Sciatic nerve (tissue), 2 donors: Measurements from ENCODE around the gene NT5M. TPM values are rescaled to one million over a fixed set of nuclear protein-coding genes. Genes with fewer than 3 reads are reported as not detected.
"Not testable (repeated sequence)": the region's sequence is repeated elsewhere in the genome, so short reads cannot be mapped to it uniquely, and the experiment has no call there.

Experiments used
- ATAC-seq: fragments of 200-7000 bp; cut with Tn5 transposase; one replicate; pipeline ENCODE4 v1.9.1; 2020; ENCODE audit warnings: mild to moderate bottlenecking, moderate library complexity
- DNase-seq: peaks from one replicate; pipeline ENCODE4 v3.0.0-alpha.2; 2020; ENCODE audit warnings: low spot score
- intact Hi-C: fragments of 100-400 bp; cut with DNase I; formaldehyde crosslinking; loops from one replicate; pipeline ENCODE4 v1.14.2; 2022
- total RNA-seq: library from RNA; stranded (reverse); fragmentation: NEBNext Ultra II Directional; extraction: Animal tissue kit (Norgen Biotek cat#: 25700); gene quantifications from one replicate; pipeline ENCODE4 v1.2.1, GENCODE V29; 2021
- donor health status: DM: no; HTN: no; CAD: no.
- donor health status: DM: no; HTN: no; CAD: no.

Gene NT5M
- total RNA-seq, 1 donor from 2014 or later, result 3.9 TPM

- DNase-seq, intact Hi-C loops, ATAC-seq: not testable (repeated sequence)
Measured at GRCh38 chr17:17383431-17384290, 80.5 kb downstream of the NT5M start.

DNA sequence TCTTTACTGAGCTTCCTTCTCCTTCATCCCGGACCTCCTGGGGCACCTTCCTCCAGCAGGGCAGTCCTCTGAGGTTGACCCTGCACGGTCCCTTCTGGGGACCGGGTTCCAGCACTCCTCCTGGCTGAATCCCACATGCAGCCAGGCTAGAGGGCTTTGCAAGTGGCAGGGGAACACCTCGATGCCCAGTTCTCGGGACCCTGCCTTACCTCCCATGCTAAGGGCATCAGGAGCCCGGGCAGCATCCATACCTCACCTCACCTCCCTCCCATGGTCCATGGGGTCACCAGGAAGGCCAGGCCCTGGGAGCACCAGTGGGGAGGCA, 81.1 kb downstream of the NT5M start:
- intact Hi-C loops, result no loop called here
- ATAC-seq (no peak), DNase-seq (no peak)

DNA sequence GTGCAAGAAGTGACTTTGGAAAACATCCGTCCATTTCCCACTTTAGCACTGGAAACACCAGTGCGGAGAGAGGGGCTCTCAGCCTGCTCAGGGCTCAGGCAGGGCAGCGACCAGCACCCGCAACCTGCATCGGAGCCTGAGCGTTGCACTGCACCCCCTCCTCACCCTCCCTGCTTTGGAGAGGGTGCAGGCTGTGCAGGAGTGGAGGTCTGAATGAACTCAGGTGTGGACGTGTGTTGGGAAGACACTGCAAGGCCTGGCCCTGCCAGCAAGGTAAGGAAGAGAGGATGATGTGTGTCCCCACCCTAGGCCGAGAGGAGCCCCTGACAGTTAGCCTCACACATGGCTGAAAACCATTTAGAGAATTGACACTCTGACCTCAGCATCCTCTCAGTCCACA, 81.8 kb downstream of the NT5M start:
- ATAC-seq (no peak), DNase-seq (no peak)
- intact Hi-C loops, result no loop called here

GRCh38 chr17:17385491-17385890, 82.3 kb downstream of the NT5M start:
- ATAC-seq, result no peak
- DNase-seq, result no peak
- intact Hi-C loops, result no loop called here

- DNase-seq, result no peak
- intact Hi-C loops, result no loop called here
- ATAC-seq, result no peak
Measured at GRCh38 chr17:17386094-17386800, 83.1 kb downstream of the NT5M start.

DNA sequence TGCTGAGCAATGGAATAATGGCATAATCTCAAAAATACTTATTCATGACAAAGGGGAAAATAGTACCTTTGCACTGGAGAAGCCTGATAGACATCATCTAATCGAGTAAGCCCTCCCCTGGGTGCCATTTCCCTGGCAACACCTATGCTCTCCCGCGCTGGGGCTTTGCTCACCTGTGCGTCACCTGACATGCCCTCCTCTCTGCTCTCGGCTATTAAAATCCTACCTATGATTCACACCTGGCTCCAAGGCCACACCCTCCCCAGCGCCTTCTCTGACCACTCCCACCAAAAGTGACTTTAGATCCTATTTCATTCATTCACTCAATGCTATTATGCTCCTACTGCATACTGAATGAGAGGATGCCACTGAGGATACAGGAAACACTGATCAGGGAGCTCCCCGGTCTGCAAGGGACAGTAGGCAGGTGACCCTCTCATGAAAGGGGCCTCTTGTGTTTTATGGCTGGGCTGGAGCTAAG, 83.9 kb downstream of the NT5M start:
- intact Hi-C loops, result no loop called here
- ATAC-seq (no peak), DNase-seq (no peak)

DNA sequence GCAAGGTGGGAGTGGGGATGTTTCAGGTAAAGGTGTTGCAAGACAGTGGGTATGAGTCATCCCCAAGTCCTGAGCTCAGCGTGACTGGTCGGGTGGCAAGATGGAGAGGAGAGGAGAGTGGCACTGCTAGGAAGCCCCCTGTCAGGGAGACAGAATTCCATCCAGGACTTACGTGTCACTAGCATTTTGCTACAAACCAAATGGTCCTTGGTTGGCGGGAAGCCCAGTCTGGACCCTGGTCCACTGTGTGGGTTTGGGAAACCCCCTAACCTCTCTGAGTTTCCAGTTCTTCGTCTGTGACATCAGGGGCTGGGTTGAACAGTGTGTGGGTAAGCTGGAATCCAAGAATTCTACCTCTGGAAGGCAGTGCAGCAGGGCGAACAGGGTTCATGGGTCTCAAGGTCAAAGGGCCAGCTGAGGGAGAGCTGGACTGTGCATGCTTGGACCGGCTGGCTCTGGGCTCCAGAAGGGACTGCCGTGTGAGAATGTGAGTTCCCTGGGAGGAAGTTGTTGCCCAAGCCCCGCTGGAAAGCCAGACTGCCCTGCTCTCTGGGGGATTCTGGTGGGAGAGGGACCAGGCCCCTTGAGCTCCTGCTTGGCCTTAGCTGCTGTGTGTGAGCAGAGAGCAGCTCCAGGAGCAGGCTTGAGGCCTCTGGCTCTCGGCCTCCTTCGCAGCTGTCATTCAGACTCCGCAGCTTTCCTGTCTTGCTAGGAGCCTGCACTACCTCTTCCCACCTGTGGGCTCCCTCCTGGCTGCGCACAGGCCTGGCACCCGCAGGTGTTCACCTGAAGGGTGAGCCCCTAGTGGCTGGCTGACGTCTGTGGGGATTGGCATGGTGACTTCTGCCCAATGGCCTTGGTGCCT, 84.6 kb downstream of the NT5M start:
- no peak for ATAC-seq
- intact Hi-C loops, result no loop called here
- no peak for DNase-seq

DNA sequence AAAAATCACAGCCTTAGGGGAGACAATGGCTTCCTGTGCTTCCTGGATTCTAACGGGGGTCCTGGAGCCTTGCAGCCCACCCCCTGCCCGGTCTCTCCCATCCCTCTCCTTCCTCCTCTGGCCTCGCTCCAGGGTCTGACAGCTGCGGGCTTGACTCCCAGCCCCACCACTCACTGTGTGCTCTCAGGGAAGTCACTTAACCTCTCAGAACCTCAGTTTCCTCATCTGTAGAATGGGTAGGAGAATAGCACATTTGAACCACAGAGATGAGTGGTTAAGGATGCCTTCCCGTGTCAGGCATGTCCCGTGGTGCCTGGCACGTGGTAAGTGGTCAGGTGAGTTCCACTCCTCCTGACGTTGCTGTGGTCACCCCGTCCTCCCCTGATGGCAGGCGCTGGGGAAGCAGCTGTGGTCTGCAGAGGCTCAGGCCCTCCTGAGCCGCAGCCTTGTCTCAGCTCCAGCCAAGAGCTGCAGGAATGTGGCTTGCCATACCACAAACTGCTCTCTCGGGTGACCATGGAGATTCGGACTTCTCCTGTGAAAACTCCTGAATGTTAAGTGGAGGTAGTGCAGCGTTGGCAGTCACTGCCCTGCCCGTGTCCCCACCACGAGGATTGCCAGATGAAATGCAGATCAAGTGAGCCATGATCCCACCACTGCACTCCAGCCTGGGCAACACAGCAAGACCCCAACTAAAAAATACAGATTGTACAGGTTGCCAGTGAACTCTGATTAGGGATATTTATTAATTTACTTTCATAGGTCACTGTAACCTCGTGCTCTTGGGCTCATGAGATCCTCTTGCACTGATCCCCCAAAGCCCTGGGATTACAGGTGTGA, 85.7 kb downstream of the NT5M start:
- intact Hi-C loops, result no loop called here
- no peak for DNase-seq
- no peak for ATAC-seq

DNA sequence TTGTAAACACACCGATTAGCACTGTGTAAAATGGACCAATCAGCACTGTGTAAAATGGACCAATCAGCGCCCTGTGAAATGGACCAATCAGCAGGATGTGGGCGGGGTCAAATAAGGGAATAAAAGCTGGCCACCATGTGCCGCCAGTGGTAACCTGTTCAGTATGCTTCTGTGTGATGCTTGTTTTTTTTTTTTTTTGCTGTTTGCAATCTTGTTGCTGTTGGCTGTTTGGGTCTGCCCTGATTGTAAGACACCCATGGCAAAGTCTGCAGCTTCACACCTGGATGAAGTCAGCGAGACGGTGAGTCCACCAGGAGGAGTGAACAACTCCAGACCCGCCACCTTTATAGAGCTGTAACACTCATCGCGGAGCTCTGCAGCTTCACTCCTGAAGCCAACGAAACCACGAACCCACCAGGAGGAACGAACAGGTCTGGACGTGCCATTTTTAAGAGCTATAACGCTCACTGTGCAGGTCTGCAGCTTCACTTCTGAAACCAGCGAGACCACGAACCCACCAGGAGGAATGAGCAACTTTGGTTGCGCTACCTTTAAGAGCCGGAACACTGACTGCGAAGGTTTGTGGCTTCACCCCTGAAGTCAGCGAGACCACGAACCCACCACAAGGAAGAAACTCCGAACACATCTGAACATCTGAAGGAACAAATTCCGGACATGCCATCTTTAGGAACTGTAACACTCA, 88.6 kb downstream of the NT5M start:
- intact Hi-C loops, result no loop called here
- no peak for ATAC-seq
- DNase-seq, result no peak

DNA sequence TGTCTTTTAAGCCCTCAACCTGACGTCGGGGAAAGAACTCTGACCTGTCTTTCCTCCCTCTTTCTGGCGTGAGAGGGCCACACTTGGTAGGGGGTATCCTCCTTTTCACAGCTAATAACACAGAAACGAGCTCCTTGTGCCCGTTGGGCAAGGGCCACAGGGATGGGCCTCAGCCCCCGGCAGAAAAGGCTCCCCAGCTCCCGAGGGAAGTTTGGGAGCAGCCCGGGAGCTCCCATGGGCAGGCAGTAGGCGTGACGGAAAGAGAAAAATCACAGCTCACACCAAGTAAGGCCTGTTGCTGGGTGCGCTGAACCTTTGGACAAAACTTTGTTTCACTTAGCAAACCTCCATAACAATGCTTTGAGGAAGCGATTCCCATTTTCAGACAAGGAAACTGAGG, 90.8 kb downstream of the NT5M start:
- ATAC-seq, result no peak
- DNase-seq, result no peak
- intact Hi-C loops, result no loop called here

DNA sequence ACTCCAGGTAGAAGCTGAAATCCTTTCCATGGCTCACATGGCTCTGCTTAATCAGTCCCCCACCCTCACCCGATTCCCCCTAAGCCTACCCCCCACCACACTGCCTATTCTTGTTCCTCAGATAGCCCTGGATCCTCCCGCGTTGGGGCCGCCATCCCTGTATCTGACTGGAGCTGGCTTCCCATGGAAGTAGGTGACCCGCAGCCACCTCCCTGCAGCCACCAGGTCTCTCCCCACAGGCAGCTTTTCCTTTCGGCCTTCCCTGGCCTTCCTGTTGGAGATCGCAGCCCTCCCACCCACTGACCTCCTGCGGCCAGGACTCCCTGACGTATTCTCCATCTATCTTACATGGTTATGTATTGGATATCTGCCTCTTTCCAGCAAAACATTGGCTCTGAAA, 91.3 kb downstream of the NT5M start:
- intact Hi-C loops, result no loop called here
- DNase-seq, result no peak
- no peak for ATAC-seq

DNA sequence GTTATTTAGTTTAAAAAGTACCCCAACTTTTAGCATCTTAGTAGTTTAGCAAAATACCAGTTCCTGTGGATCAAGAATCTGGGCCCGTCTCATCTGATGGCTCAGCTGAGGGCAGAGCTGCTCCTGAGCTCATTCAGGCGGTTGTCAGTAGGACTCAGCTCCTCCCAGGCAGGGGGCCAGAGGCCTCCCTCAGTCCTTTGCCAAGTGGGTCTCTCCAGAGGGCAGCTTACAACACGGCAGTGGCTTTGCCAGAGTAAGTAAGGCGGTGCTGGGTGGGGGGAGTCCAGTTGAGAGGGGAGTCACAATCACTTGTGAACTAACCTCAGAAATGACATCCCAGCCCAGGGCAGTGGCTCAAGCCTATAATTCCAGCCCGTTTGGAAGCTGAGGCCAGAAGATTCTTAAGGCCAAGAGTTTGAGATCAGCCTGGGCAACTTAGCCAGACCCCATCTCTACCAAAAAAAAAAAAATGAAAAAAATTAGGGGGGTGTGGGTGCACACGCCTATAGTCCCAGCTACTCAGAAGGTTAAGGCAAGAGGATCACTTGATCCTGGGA, 92.2 kb downstream of the NT5M start:
- DNase-seq (peak; percentile 69), ATAC-seq (peak; percentile 78)

DNA sequence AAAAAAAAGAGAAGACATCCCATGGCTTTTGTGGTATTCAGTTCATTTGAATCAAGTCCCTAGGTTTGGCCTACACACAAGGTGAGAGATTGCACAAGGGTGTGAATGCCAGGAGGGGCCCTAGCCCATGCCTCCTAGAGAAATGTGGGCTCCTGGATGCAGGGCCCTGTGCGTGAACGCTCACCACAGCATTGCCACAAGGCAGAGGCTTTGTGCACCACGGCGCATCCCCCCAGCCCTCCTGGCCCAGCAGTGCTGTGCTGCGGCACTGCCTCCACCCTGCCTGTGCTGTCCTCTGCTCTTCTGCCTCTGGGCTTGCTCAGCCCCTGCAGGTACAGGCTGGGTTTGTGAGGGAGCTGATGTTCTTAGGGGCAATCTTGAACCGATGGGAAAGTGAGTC, 92.7 kb downstream of the NT5M start:
- intact Hi-C loops, result no loop called here
- ATAC-seq (no peak), DNase-seq (no peak)

More for the DNA sequence above, 92.2 kb downstream of the NT5M start:
- intact Hi-C loops, result no loop called here

Other genes starting within 250 kb of the NT5M start
- 7.6 TPM for gene PLD6, start 97.0 kb upstream of the NT5M start, total RNA-seq
- 59.1 TPM for gene FLCN, start 66.2 kb upstream of the NT5M start, total RNA-seq
- 46.8 TPM for gene COPS3, start 22.1 kb upstream of the NT5M start, total RNA-seq
- 13.7 TPM for gene MED9, start 173.6 kb downstream of the NT5M start, total RNA-seq
- 58.6 TPM for gene RASD1, start 193.0 kb downstream of the NT5M start, total RNA-seq